GM18498 (cell line): ENCODE measurements around the gene PAPSS1.
A peak's percentile ranks its signal among the peaks of the same experiment; 100 is the strongest.
"Not testable (repeated sequence)": the region's sequence is repeated elsewhere in the genome, so short reads cannot be mapped to it uniquely, and the experiment has no call there.

Experiments used
- ATAC-seq: cut with Tn5 transposase; IDR thresholded peaks from one replicate; pipeline ENCODE4 v1.9.1; 2021; ENCODE audit warnings: mild to moderate bottlenecking, moderate library complexity; ENCODE audit not compliant: unreplicated experiment

The PAPSS1 gene

DNA sequence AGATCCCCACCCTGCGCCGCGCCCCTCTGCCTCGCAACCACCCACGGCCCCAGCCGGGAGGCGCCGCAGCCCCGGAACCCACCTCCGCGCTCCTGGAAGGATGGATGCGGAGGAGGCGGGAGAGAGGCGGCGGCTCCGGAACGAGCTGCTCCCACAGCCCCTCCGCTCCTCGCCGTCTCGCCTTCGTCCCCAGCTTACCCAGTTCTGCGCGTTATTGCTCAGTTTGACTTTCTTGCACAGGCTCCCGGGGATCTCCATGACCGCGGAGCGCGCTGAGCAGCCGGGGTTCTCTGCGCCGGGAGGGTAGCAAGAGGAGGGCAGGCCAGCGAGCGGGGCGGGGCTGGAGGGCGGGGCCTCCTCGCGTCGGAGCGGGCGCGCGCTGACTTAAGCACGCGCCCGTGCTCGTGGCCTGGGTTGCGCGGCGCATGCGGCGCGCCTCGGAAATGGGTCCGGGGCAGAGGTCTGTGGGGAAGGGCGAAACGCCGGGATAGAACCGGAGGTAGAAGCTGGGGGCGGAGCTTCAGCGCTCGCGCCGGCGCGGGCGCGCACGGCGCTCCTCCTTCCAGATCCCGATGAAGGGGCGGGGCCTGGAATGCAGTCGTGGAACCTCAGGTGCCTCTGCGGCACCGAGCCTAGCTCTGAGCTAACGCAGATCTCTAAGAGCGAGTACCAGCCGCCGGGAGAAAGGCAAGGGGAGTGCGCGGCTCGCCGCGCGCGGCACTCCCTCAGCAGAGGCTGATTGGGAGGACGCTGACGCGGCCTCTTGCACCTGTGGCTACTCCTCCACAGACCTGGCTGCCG is at the start of gene PAPSS1:
Gene PAPSS1 (minus strand): TSS at position 313 of the 801 bp plus-strand sequence. CDS start 55 bp downstream, at position 258.
- peak; percentile 89 for ATAC-seq

DNA sequence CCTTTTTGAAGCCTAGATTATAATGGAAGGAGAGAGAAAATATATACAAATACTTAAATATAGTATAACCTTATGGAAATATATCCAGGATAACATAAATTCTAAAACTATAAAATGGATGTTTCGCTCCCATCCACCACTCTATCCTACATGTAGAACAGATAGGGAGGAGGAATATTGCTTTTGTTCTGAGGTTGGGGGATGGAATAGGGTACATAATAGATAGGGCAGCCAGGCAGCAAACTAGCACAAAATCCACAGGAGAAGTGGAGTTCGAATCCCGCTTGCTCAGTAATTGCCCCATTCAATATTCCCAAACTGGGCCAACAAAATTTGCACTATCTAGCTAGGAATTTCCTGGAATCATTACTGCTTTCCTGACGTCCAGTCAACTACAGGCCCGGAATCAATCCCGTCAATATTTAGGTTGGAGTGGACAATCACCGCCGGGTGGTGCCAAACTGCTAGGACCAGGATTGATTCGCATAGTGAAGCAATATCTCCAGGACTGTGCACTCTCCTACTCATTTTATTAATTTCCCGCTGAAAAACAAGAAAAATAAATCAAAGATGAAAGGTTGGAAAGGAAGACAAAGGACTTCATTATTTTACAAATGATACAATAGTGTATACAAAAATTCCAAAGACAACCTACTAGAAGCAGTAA is 40.4 kb upstream of the PAPSS1 start:
- no peak for ATAC-seq

DNA sequence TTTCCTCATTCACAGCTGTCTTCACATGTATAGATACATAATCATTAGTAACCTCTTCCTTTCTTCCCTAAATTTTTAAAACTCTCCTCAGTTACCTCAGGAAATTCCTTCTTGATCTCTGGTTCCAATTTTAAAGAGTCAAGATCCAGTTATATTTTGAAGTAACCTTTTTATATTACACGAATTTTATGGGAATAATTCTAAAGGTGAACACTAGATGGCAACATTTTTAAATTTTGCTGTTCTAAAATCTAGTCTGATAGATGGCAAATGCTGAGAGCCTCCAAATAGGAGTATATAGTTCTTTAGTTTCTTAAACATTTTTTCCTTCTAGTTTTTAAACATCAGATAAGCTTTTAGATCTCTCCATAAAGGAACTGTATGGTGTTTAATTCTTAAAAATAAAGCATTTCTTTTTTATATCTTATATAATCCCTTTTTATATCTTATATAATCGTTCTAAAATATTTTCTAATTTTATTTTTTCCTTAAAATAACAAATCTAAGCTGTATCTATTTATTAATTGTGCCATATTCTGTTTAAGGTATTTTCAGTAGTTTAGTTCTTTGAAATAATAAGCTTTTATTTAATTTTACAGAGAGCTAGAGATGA is 37.9 kb upstream of the PAPSS1 start:
- ATAC-seq, result no peak

DNA sequence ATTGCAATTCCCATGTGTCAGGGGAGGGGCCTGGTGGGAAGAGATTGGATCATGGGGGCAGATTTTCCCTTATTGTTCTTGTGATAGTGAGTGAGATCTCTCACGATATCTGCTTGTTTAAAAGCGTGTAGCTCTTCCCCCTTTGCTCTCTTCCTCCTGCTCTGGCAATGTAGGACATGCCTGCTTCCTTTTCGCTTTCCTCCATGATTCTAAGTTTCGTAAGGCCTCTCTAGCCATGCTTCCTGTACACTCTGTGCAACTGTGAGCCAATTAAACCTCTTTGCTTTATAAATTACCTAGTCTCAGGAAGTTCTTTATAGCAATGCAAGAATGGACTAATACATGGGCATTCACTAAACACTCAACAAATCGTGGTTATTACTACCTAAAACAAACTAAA is 37.2 kb upstream of the PAPSS1 start:
- no peak for ATAC-seq

DNA sequence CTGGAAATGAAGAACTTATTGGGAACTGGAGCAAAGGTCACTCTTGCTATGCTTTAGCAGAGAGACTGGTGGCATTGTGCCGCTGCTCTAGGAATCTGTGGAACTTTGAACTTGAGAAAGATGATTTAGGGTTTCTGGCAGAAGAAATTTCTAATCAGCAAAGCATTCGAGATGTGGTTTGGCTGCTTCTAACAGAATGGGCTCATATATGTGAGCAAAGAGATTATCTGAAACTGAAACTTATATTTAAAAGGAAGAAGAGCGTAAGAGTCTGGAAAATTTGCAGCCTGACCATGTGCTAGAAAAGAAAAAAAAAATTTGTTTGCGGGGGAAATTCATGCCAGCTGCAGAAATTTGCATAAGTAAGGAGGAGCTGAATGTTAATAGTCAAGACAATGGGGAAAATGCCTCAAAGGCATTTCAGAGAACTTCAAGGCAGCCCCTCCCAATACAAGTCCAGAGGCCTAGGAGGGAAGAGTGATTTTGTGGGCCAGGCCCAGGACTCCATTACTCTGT is 35.9 kb upstream of the PAPSS1 start:
- no peak for ATAC-seq

DNA sequence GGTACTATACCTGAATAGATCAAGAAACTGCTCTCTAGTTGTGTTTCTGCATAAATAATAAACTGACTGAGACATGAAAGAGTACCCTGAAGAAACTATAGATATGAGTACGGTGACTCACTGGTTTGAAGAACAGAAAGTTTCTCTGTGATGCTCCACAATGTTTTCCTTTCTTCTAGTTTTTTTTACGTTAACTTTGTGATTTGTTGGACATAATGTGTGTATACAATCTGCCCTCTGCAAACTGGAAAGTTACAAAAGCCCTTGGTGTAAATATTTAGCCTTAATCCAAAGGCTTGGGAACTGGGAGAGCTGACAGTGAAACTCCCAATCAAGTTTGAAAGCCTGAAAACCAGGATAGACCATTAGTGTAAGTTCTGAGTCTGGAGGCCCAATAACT is 31.6 kb upstream of the PAPSS1 start:
- no peak for ATAC-seq

DNA sequence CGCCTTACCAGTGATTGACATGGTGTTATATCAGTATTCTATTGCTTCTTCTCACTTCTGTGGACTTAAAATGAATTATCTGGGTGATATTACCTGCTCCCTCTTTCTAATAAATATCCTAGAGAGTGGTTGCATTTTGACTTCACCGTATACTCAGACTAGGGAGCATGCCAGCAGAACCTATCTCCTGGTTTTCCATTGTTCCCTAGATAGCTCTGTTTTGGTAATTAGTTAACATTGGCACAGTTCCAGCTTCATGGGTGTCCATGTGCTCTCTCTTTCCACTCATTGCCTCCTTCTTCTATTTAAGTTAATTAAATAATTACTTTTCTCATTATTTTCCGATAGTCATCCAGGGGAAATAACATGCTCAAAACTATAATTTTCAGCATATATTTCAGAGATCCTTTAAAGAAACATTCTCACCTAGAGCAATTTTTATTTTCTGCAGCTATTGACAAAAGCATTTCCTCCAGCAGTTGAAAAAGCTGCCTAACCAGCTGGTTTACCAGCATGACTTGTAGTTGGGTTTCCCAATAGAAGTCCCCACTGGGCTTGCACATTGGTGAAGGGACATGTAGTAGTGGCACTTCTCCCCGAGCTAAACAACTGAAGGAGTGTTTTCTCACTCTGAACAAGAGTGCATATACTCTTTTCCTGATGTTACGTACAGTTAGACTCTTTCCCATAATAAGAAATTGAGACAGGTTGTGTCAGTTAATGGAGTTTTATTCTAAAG is 27.9 kb upstream of the PAPSS1 start:
- ATAC-seq, result no peak

DNA sequence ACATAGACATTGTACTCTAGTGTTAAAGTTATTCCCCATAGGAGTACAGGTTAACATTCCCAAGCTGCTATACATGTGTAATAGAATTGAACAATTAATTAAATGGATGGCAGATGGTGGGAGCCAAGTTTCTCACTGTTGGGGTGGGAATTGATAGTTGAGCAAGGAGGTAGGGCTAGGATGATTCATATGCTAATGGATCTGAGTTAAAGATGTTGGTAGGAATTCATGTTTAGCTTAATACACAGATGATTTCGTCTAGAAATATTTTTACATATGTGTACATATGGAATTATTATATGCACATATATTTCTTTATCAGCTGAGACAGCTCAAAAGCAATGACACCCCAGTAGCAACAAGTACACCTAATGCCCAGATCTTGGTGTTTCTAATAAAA is 26.1 kb upstream of the PAPSS1 start:
- ATAC-seq, result no peak

DNA sequence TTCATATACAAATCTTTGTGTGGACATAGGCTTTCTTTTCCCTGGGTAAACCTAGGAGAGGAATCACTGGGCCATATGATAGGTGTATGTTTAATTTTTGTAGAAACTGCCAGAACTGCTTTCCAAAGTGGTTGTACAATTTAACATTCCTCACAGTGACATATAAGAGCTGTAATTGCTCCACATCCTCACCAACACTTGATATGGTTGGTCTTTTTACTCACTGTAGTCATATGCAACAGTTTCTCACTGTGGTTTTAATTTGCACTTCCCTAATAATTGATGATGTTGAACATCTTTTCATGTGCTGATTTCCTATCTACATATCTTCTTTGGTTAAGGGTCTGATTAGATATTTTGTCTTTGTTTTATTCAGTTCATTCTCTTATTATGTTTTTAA is 24.5 kb upstream of the PAPSS1 start:
- ATAC-seq, result no peak

DNA sequence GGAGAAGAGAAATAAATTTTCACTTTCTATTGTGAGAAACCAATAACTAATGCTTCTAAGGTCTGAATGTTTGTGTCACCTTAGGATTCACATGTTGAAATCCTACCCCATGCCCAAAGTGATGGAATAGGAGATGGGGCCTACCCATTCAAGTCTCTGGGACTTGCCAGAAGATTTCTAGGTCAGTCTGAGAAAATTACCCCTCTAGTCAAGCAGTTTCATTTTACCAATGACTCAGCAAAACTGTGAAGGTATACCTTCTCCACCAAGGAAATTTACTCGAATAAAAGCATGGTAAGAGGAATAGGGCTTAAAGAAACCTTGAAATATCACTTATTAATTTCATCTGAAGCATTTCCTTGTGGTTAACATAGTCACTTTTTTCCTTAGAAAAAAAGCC is 23.5 kb upstream of the PAPSS1 start:
- peak; percentile 65 for ATAC-seq

DNA sequence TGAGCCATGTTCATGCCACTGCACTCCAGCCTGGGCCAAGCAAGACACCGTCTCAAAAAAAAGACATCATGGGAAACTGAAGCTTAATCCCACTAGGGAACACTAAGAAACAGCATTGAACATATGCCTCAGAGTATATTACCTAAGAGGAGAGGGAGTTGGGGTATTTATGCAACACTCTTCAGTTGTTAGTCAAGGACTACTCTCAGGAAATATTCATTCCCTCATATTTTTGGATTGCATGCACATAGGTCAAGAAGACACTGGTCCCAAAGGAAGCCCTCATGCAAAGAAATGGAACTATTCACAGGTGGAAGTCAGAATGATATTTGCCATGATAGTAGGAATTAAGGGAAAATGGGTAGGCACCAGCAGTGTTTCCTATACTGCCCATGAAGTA is 22.8 kb upstream of the PAPSS1 start:
- no peak for ATAC-seq

DNA sequence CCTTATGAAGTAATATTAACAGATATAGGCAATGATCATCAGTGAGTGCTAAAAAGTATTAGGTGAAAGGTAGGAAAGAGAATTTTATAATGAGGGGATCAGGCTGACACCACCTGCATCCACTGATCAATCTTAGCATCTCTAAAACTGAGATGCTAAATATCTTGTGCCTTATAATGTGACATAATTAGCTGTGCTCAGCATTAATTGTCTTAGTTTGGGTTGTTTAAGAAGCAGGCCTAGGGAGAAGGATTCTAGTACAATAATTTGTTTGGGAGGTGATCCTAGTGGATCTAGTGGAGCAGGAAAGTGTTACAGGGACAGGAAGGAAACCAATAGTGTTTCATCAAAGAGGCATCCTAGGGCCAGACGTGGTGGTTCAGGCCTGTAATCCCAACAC is 22.2 kb upstream of the PAPSS1 start:
- no peak for ATAC-seq

DNA sequence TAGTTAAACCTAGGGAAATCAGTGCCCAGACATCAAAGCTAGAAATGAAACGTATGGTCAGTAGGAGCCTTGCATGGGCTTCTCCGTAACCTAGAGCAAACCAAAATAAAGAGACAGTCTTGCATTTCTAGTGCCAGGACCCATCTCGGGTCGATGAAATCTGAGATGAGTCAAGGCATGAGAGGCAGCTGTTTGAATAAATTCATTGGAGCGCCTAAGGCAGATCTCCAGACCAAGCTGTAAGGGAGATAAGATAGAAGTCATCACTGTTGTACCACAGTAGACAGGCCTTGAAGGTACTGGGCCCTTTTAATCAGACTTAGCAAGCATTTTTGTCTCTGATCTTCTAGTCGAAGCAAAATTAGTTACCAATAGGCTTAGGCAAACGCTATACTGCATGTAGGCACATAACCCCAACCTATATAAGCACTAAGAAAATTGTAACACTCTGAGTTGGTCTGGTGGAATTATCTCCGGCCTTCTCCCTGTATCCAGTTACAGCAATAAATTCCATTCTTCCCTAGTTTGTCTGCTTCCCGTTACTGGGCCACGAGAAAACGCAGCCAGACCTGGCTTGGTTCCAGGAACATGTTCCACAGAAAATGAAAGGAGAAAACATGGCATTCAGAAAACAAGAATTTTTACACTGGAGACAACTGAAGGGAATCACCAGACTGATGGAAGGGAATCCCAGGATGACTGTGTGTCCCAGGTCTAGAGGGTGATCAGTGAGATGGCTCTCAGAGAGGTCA is 21.1 kb upstream of the PAPSS1 start:
- ATAC-seq, result no peak

DNA sequence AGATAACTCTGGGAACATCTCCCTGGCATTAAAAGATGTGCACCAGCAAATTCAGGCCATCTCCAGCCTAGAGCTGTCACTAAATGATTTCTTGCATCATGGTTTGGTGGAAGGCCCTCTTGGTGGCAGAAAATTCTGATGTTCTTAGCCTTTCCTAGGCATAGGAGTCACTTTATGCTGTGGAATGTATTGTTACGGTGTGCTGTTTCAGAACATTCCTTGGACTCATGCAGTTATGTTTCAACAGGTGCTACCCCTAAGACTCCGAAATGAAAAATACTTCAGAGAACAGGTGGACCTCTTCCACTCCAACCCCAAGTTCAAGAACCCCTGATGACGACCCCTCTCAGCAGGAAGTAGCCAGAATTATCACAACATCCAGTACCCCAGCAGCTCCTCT is 20.3 kb upstream of the PAPSS1 start:
- no peak for ATAC-seq

DNA sequence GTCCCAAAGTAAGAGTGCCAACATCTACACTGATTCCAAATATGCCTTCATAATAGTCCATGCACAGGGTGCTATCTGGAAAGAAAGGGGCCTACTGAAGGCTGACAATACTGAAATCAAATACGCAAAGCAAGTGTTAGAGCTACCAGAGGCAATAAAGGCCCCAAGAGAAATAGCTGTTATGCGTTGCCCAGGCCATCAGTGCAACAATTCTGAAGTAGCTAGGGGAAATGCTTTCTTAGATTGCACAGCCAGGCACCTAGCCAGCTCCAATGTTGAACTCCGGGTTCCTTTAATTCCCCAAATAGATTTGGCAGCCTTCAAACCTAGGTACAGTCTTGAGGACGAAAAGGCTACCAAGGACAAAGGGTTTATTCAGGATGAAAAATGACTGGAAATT is 17.4 kb upstream of the PAPSS1 start:
- no peak for ATAC-seq

DNA sequence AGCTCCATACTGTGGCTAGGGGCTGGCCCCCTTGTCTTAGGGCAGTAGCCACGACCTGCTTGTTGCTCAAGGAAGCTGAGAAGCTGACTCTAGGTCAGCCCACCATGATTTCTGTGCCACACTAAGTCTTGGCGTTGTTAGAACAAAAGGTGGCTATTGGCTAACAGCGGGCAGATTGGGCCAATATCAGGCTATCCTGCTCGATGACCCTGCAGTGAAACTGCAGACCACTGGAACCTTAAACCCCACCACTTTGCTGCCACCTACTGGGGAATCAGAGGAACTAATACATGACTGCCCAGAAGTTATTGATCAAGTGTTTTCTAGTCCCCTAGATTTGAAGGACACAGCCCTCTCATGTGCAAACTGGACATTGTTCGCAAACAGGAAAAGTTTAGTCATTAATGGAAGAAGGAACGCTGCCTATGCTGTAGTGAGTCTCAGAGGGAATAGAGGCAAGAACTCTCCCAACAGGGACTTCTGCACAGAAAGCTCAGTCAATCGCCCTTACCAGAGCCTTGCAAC is 17.0 kb upstream of the PAPSS1 start:
- peak; percentile 66 for ATAC-seq

DNA sequence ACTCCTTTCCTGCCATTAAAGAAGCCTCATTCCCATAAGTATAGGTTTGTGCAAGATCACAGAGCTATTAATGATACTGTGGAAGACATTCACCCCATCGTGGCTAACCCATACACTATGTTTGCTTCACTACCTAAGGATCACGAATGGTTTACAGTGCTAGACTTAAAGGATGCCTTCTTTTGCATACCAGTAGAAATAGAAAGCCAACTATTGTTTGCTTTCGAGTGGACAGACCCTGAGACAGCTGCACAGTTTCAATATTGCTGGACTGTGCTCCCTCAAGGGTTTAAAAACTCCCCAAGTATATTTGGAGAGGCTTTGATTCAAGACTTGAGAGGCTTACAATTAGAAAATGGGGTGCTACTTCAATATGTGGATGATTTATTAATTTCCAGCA is 16.0 kb upstream of the PAPSS1 start:
- ATAC-seq, result peak; percentile 55

DNA sequence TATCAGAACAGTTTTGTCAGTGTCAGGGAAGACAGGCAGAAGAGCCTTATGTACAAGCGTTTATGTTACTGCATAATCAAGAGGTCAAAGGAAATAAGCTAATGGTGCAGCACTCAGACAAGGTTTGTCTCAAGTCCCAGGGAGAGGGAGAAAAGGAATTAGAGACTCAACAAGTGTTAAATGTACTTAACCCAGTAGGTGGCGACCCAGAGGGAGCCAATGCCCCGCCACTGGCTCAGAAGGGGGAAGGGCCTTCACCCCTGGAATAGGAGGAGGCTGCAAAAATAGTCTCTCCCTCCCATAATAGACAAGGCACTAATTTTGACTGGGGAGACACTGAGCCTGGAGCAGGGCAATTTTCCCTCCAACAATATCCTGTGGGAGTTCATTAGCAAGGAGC is 14.1 kb upstream of the PAPSS1 start:
- ATAC-seq, result no peak

DNA sequence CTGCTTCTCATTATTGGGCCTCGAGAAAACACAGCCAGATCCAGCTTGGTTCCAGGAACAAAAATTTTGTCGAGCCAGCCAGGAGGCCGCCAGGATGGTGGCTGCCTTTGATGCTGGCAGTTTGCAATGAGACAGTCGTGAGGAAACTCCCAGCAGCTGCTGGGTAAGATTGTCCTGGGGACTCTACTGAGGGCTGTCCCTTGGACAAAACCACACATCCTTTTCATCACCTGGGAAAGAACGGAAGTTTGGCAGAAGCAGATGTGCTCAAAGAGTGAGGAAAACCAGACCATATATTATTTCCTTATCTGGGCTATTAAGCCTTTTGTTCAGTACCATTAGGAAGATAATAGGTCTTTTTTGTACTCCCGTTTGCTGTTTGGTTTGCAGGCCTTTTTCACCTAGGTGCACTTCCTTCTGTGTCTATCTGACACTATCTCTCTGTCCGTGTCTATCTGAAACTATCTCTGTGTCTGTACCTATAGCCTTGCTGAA is 13.4 kb upstream of the PAPSS1 start:
- ATAC-seq, result no peak

DNA sequence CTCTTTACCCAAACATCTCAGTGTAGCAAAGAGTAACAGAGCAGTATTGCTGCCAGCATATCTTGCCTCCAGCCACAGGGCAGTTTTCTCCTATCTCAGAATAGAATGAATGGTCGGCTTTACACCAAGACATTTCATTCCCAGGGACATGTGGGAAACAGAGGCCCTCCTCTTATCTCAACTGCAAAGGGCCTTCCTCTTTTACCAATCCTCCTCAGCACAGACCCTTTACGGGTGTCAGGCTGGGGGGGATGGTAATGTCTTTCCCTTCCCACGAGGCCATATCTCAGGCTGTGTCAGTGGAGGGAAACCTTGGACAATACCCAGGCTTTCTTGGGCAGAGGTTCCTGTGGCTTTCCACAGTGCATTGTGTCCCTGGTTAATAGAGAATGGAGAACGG is 9.0 kb upstream of the PAPSS1 start:
- ATAC-seq, result not testable (repeated sequence)
